Endothelial cell of umbilical vein (primary cell): ENCODE measurements around the gene BHLHE41. TPM values are rescaled to one million over a fixed set of nuclear protein-coding genes. Genes with fewer than 3 reads are reported as not detected.

Experiments used
- BruUV-seq: library from RNA; stranded (reverse); fragments of 400-500 nt; replicated peaks from 2 replicates; lab custom pipeline; 2021; lab: Mats Ljungman, UMichigan
- CTCF ChIA-PET: fragments of 300-600, 350-600 bp; sonication (Branson Sonifier 250); formaldehyde crosslinking; loops from one replicate; lab custom pipeline; 2021; ENCODE audit warnings: antibody characterized with exemption, inconsistent platforms; lab: Charles Lee
- POLR2A ChIA-PET: fragments of 300-600, 350-600 bp; sonication (Branson Sonifier 250); formaldehyde crosslinking; loops from one replicate; lab custom pipeline; 2021; ENCODE audit warnings: antibody characterized with exemption, inconsistent platforms; lab: Charles Lee
- DNase-seq: peaks from one replicate; pipeline ENCODE4 v3.0.0-alpha.2; 2011; ENCODE audit warnings: low read depth, low spot score
- FAIRE-seq: peaks from 2 replicates; lab custom pipeline; 2011; peaks lifted over from hg19 to GRCh38; lab: Jason Lieb, UNC
- H2AFZ ChIP-seq: 2 replicates; pipeline ENCODE4 v1.6.0; 2012; ENCODE audit warnings: low read depth, low read length, control low read depth, inconsistent platforms
- H3K27ac ChIP-seq: 2 replicates; pipeline ENCODE4 v1.5.1; 2011; ENCODE audit warnings: low read depth, mild to moderate bottlenecking, control low read depth, low read length, moderate library complexity; ENCODE audit not compliant: insufficient read depth
- H3K27me3 ChIP-seq, 2 experiments: 2 replicates each; pipeline versions ENCODE4 v1.6.0 to v1.6.1; 2011; ENCODE audit warnings: low read length in 2 of 2, mixed read lengths in 1 of 2; ENCODE audit not compliant: control insufficient read depth in 2 of 2, insufficient read depth in 2 of 2
- H3K36me3 ChIP-seq, 2 experiments: 2 replicates in 1 of 2; 3 replicates in 1 of 2; pipeline ENCODE4 v1.5.1; 2011; ENCODE audit warnings: low read length in 2 of 2, mild to moderate bottlenecking in 1 of 2, moderate library complexity in 1 of 2; ENCODE audit not compliant: control insufficient read depth in 2 of 2, insufficient read depth in 2 of 2; ENCODE audit errors: extremely low read depth in 1 of 2
- H3K4me1 ChIP-seq: 3 replicates; pipeline ENCODE4 v1.5.1; 2011; ENCODE audit warnings: mild to moderate bottlenecking, low read length; ENCODE audit not compliant: control insufficient read depth, insufficient read depth; ENCODE audit errors: extremely low read depth
- H3K4me2 ChIP-seq: 2 replicates; pipeline ENCODE4 v1.6.1; 2011; ENCODE audit warnings: low read length, control low read depth, mixed read lengths; ENCODE audit not compliant: insufficient read depth
- H3K4me3 ChIP-seq, 3 experiments: fragments of 200-600 bp in 1 of 3; sonication (generic), shearing (Covaris generic) in 1 of 3; replicated peaks in 1 of 3; 2 replicates each; pipeline ENCODE4 v1.5.1; 2011 to 2016; ENCODE audit warnings: control low read depth in 3 of 3, low read length in 3 of 3, mild to moderate bottlenecking in 2 of 3, inconsistent platforms in 1 of 3, low read depth in 1 of 3, moderate library complexity in 1 of 3; ENCODE audit not compliant: insufficient read depth in 1 of 3
- H3K79me2 ChIP-seq: 2 replicates; pipeline ENCODE4 v1.6.0; 2012; ENCODE audit warnings: low read length, inconsistent platforms; ENCODE audit not compliant: control insufficient read depth, insufficient read depth
- H3K9ac ChIP-seq: replicated peaks from 2 replicates; pipeline ENCODE3; 2011; ENCODE audit warnings: low read length, control low read depth; ENCODE audit not compliant: insufficient read depth; ENCODE audit errors: extremely low read depth
- H3K9me1 ChIP-seq: replicated peaks from 3 replicates; pipeline ENCODE4 v1.6.0; 2011; ENCODE audit warnings: mild to moderate bottlenecking, low read length; ENCODE audit not compliant: control insufficient read depth, insufficient read depth; ENCODE audit errors: extremely low read depth
- H3K9me3 ChIP-seq: replicated peaks from 2 replicates; pipeline ENCODE4 v1.5.1; 2012; ENCODE audit warnings: low read length, inconsistent platforms; ENCODE audit not compliant: control insufficient read depth, insufficient read depth
- H4K20me1 ChIP-seq: replicated peaks from 2 replicates; pipeline ENCODE3; 2011; ENCODE audit warnings: mild to moderate bottlenecking, low read length; ENCODE audit not compliant: control insufficient read depth, insufficient read depth; ENCODE audit errors: extremely low read depth
- CTCF ChIP-seq, 2 donors: IDR thresholded peaks; 1 replicate in 1 of 2; 2 replicates in 1 of 2; pipeline ENCODE4 v1.5.1; 2011; ENCODE audit warnings: low read length in 2 of 2, mild to moderate bottlenecking in 2 of 2, moderate library complexity in 2 of 2, control low read depth in 1 of 2, inconsistent platforms in 1 of 2, low read depth in 1 of 2; ENCODE audit not compliant: insufficient read depth in 1 of 2; ENCODE audit errors: extremely low read depth in 1 of 2
- EZH2 ChIP-seq: IDR thresholded peaks from 2 replicates; pipeline ENCODE4 v1.6.1; 2012; ENCODE audit warnings: borderline replicate concordance, low read depth, mild to moderate bottlenecking, moderate library complexity, low read length, inconsistent platforms; ENCODE audit not compliant: severe bottlenecking
- FOS ChIP-seq: IDR thresholded peaks from 2 replicates; pipeline ENCODE4 v1.6.1; 2011; ENCODE audit warnings: mild to moderate bottlenecking, low read length, moderate library complexity, borderline replicate concordance; ENCODE audit not compliant: insufficient read depth
- GATA2 ChIP-seq: IDR thresholded peaks from 2 replicates; pipeline ENCODE4 v1.7.0; 2011; ENCODE audit warnings: low read depth, mild to moderate bottlenecking, moderate library complexity, mixed read lengths, low read length; ENCODE audit not compliant: insufficient read length, insufficient read depth
- JUN ChIP-seq: IDR thresholded peaks from 2 replicates; pipeline ENCODE4 v1.6.1; 2011; ENCODE audit warnings: borderline replicate concordance, low read depth; ENCODE audit not compliant: insufficient read length, insufficient read depth
- MYC ChIP-seq: IDR thresholded peaks from one replicate; pipeline ENCODE4 v1.6.1; 2011; ENCODE audit warnings: mild to moderate bottlenecking, low read depth, low read length
- POLR2A ChIP-seq: IDR thresholded peaks from 2 replicates; pipeline ENCODE4 v1.6.1; 2012; ENCODE audit warnings: low read depth, mild to moderate bottlenecking, control low read depth, low read length
- POLR2AphosphoS5 ChIP-seq: IDR thresholded peaks from 2 replicates; pipeline ENCODE4 v1.6.1; 2012; ENCODE audit warnings: low read depth, mild to moderate bottlenecking, control low read depth, low read length, moderate library complexity; ENCODE audit not compliant: insufficient read depth
- dilution Hi-C: fragments of 300-500 bp; cut with MboI; formaldehyde crosslinking; loops from one replicate; pipeline ENCODE4 v1.15.0; 2019; ENCODE audit warnings: low sequenced_read_pairs; ENCODE audit not compliant: extremely low pct_ligation_motif_present
- intact Hi-C: fragments of 100-400 bp; cut with micrococcal nuclease; formaldehyde crosslinking; loops from one replicate; pipeline ENCODE4 v1.10.0; 2022
- polyA plus RNA-seq, 4 experiments: library from polyadenylated mRNA; depleted of rRNA in 3 of 4; stranded (reverse) in 3 of 4; unstranded in 1 of 4; fragments of >200 nt; gene quantifications; 2 replicates each; pipeline versions ENCODE4 v1.2.1 to v1.2.3, GENCODE V29; 2011 to 2012; ENCODE audit warnings: missing spikeins in 1 of 4
- total RNA-seq: library from RNA; stranded (reverse); gene quantifications from 2 replicates; pipeline ENCODE4 v1.2.3, GENCODE V29; 2021
- TF ChIP-seq, protein P1 (sequence below): IDR thresholded peaks from 2 replicates; pipeline ENCODE4 v1.6.1; 2011; ENCODE audit not compliant: insufficient read depth, insufficient read length

The BHLHE41 gene
- total and polyA plus RNA-seq, 2 donors (not counting 3 experiments of a cell fraction or from before 2014, with no cell fraction given), result 0.12 to 0.24 TPM

DNA sequence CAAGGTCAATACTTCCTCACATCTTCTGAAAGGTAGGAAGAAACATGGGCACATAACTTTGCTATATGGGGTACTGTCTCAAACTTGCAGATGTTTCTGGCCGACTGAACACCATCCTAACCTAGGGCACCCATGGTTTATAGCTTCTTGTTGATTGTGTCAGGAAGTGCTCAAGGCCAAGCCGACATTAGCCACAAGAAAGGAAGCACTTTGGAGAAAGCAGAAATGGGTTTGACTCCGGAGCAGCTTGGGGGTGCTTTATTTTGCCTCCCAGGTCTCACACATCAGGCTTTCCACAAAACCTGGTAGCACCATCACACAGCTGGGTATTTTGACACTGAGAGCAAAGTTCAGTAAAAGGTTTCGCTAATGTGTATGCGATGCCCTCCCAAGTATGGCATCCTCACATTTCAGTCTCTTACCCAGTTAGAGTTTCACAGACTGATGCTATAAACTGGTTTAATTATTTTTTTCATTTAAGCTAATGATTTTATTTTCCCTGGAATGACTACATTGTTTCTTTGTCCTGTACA is 25.2 kb upstream of the BHLHE41 start:
- ChIA-PET POLR2A (no interaction called here), CTCF (interaction anchor here (1.0 to 1.4 kb wide), 3 partner anchors 25 to 54 kb away, joined by 3 read pairs; partner anchors contain the start of gene BHLHE41)
- no peaks in the 10 kb centered on the region for H4K20me1 ChIP-seq
- no peak overlapping the region for H2AFZ ChIP-seq
- H3K9me1 ChIP-seq, result no peaks in the 10 kb centered on the region
- no peak overlapping the region for H3K4me3 ChIP-seq
- no peak overlapping the region for H3K27ac ChIP-seq
- peaks cover 24% of the 10 kb centered on the region for H3K4me1 ChIP-seq
- no TSS peak for BruUV-seq
- H3K79me2 ChIP-seq, result no peaks in the 10 kb centered on the region
- no peaks in the 10 kb centered on the region for H3K36me3 ChIP-seq
- no peak overlapping the region for H3K4me2 ChIP-seq
- intact Hi-C loops (no loop called here), dilution Hi-C loops (no loop called here)
- no peaks in the 10 kb centered on the region for H3K9me3 ChIP-seq
- H3K27me3 ChIP-seq, result no peaks in the 10 kb centered on the region
- FAIRE-seq (no peak), DNase-seq (no peak)
- no peak for TF ChIP-seq CTCF (IDR thresholded peaks at IDR 0.05; ENCODE audit: extremely low read depth in 1 of 2, insufficient read depth in 1 of 2, low read depth in 1 of 2, low read length in 2 of 2)
- TF ChIP-seq POLR2A, result no peak
- TF ChIP-seq GATA2, result no peak
- TF ChIP-seq POLR2AphosphoS5, result no peak
- no peak for TF ChIP-seq JUN
- no peak for TF ChIP-seq FOS
- TF ChIP-seq, protein P1, sequence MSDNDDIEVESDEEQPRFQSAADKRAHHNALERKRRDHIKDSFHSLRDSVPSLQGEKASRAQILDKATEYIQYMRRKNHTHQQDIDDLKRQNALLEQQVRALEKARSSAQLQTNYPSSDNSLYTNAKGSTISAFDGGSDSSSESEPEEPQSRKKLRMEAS, result no peak
- no peak for TF ChIP-seq MYC
- TF ChIP-seq EZH2, result no peak
- no peak overlapping the region for H3K9ac ChIP-seq
